22Rv1 (cell line): ENCODE measurements around the gene SMC4.

Experiments
- CTCF ChIP-seq: fragments of 450-650 bp; IDR thresholded peaks from 2 replicates; pipeline ENCODE4 v1.5.1; 2017; ENCODE audit warnings: mild to moderate bottlenecking
- ZFX ChIP-seq: fragments of 450-650 bp; IDR thresholded peaks from 2 replicates; pipeline ENCODE4 v1.6.1; 2017; ENCODE audit warnings: antibody characterized with exemption, borderline replicate concordance

GRCh38 chr3:160374925-160375324 lies 24.5 kb upstream of the SMC4 start:
- no peak for TF ChIP-seq CTCF
- no peak for TF ChIP-seq ZFX
